ENCODE data around the gene USP38.

DNA sequence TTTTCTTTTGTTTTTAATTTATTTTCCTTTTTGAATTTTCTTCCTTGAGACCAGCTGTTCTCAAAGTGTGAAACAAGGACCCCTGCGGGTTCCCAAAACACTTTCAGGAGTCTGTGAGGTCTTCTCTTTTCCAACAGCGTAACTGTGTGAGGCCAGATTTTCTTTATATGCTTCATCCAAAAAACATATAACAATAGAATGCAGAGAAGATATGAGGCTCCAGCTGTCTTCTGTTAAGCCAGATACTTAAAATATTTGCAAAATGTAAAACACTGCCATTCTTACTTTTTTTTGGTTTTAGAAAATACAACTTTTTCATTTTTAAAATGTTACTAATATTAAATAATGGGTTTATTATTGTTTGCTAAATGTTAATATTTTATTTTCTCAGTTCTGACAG lies 27.8 kb downstream of the USP38 start:
- TF ChIP-seq, protein P1, sequence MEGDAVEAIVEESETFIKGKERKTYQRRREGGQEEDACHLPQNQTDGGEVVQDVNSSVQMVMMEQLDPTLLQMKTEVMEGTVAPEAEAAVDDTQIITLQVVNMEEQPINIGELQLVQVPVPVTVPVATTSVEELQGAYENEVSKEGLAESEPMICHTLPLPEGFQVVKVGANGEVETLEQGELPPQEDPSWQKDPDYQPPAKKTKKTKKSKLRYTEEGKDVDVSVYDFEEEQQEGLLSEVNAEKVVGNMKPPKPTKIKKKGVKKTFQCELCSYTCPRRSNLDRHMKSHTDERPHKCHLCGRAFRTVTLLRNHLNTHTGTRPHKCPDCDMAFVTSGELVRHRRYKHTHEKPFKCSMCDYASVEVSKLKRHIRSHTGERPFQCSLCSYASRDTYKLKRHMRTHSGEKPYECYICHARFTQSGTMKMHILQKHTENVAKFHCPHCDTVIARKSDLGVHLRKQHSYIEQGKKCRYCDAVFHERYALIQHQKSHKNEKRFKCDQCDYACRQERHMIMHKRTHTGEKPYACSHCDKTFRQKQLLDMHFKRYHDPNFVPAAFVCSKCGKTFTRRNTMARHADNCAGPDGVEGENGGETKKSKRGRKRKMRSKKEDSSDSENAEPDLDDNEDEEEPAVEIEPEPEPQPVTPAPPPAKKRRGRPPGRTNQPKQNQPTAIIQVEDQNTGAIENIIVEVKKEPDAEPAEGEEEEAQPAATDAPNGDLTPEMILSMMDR (IDR thresholded peaks at IDR 0.05), result no peak
- no peak for TF ChIP-seq POLR2A (IDR thresholded peaks at IDR 0.05)

Data from esophagus squamous epithelium (tissue), 4 donors.